Right kidney (tissue), 1 donor: ENCODE measurements around the gene TNFRSF6B.
"Not testable (repeated sequence)": the region's sequence is repeated elsewhere in the genome, so short reads cannot be mapped to it uniquely, and the experiment has no call there.

ENCODE experiments used
- DNase-seq: peaks from one replicate; pipeline ENCODE4 v3.0.0-alpha.2; 2016

Gene TNFRSF6B

DNA sequence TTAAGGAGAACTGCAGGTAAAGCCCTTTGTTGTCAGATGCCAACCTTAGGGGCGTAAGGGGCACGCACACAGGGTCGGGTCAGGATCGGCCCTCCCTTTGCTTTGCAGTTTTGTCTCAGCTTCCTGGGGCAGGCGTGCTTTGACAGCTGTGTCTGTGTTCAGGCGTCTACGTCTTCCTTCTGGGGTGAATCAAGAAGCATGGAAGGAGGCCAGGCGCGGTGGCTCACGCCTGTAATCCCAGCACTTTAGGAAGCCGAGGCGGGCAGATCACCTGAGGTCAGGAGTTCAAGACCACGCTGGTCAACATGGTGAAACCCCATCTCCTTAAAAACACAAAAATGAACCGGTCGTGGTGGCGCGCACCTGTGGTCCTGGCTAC, 12.7 kb downstream of the TNFRSF6B start:
- DNase-seq, result no peak

DNA sequence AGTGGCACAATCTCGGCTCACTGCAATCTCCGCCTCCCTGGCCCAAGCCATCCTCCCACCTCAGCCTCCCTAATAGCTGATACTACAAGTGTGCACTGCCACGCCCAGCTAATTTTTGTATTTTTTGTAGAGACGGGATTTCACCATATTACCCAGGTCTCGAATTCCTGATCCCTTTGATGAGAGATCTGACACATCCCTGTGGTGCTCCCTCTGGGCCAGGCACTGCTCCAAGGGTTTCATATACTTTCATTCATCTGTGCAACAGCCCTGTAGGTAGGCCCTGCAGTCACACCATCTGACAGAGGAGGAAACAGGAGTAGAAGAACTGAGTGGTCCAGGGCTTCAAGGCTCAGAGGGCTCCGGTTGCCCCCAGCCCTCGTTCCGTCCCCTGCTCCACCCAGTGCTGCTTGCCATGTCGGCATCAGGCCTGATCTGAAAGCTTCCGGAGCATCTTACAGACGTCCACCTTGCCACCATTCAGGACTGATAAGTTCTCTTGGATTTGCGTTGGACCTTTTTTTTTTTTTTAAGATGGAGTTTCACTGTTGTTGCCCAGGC, 14.7 kb downstream of the TNFRSF6B start:
- DNase-seq, result no peak

DNA sequence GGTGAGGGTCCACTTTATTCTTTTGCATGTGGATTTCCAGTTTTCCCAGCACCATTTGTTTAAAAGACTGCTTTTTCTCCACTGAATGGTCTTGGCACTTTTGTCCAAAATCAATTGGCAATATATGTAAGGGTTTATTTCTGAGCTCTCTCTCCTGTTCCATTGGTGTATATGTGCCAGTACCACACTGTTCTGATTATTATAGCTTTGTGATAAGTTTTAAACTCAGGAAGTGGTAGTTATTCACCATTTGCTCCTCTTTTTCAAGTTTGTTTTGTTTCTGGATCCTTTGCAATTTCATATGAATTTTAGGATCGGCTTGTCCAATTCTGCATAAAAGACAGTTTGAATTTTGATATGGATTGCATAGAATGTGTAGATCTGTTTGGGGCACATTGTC, 15.7 kb downstream of the TNFRSF6B start:
- no peak for DNase-seq

DNA sequence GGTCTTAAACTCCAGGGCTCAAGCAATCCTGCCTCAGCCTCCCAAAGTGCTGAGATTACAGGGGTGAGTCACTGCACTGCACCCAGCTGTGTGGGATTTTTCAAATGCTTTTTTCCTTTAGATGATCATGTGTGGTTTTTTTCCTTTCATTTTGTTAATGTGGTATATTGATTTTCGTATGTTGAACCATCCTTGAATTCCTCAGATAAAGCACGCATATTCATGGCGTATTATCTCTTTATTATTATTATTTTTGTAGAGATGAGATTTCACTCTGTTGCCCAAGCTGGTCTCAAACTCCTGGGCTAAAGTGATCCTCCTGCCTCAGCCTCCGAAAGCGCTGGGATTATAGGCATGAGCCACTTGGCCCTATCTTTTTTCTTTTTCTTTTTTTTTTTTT, 18.4 kb downstream of the TNFRSF6B start:
- no peak for DNase-seq

DNA sequence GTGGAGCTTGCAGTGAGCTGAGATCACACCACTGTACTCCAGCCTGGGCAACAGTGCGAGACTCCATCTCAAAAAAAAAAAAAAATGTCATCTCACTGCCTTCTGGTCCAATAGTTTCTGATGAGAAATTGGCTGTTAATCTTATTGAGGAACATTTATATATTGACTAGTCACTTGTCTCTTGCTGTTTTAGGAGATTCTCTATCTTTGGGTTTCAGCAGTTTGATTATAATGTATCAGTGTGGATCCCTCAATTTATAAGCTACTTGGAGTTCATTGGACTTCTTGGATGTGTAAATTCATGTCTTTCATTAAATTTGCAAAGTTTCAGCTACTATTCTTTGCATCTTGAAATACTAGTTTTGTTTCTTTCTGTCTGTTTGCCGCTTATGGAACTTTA, 22.5 kb downstream of the TNFRSF6B start:
- DNase-seq, result no peak

DNA sequence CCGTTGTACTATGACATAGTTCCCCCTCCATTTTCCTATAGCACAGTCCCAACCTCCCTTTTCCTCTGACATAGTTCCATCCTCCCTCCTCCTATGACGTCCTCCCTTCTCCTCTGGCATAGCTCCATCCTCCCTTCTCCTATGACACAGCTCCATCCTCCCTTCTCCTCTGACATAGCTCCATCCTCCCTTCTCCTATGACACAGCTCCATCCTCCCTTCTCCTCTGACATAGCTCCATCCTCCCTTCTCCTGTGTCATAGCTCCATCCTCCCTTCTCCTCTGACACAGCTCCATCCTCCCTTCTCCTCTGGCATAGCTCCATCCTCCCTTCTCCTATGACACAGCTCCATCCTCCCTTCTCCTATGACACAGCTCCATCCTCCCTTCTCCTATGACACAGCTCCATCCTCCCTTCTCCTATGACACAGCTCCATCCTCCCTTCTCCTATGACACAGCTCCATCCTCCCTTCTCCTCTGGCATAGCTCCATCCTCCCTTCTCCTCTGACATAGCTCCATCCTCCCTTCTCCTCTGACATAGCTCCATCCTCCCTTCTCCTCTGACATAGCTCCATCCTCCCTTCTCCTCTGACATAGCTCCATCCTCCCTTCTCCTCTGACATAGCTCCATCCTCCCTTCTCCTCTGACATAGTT, 26.6 kb downstream of the TNFRSF6B start:
- not testable (repeated sequence) for DNase-seq

DNA sequence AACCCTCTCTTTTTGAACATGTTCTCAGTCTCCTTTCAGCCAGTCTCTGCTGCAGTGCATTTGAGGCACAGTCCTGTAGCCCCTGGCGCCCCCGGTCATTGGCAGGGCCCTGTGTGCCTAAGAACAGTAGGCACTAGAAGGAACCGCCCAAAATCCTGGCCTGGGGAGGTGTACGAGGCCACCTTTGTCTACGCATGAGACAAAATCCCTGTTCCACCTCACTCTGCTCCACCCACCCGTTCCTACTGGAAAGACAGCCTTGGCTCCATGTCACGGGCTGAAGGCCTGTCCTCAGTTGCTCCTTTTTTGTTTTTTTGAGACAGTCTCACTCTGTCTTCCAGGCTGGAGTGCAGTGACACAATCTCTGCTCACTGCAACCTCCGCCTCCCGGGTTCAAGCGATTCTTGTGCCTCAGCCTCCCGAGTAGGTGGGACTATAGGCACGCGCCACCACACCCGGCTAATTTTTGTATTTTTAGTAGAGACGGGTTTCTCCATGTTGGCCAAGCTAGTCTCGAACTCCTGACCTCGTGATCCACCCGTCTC, 33.8 kb downstream of the TNFRSF6B start:
- DNase-seq, result not testable (repeated sequence)

DNA sequence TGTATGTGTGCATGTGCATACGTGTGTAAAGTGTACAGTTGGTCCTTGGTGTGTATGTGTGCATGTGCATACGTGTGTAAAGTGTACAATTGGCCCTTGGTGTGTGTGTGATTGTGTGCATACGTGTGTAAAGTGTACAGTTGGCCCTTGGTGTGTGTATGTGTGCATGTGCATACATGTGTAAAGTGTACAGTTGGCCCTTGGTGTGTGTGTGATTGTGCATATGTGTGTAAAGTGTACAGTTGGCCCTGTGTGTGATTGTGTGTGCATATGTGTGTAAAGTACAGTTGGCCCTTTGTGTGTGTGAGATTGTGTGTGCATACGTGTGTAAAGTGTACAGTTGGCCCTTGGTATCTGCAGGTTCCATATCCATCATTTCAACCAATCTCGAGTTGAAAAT, 35.0 kb downstream of the TNFRSF6B start:
- DNase-seq, result no peak

DNA sequence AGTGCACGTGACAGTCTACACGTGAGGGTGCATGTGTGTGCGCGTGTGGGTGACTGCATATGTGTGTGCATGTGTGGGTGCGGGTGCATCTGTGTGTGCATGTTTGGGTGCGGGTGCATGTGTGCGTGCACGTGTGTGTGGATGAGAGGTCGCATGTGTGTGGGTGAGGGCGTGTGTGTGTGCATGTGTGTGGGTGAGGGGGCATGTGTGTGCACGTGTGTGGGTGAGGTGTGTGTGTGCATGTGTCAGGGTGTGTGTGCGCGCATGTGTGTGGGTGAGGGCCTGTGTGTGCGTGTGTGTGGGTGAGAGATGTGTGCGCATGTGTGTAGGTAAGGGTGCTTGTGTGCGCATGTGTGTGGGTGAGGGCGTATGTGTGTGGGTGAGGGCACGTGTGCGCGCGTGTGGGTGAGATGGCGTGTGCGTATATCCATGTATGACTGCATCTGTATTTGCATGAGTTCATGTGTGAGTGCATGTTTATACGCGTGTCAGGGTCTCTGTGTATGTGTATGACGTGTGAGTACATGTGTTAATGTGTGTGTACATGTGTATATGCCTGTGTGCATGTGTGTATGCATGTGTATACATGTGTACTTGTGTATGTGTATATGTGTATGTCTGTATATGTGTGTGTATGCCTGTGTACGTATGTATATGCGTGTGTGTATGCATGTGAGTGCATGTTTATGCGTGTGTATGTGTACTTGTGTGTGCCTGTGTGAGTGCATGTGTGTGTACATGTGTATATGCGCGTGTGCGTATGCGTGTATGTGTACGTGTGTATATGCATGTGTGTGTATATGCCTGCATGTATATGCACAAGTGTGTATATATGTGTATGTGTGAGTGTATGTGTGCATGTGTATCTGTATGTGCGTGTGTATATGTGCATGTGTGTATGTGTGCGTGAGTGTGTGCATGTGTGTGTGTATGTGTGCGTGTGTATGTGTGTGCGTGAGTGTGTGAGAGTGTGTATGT, 36.0 kb downstream of the TNFRSF6B start:
- DNase-seq, result no peak

DNA sequence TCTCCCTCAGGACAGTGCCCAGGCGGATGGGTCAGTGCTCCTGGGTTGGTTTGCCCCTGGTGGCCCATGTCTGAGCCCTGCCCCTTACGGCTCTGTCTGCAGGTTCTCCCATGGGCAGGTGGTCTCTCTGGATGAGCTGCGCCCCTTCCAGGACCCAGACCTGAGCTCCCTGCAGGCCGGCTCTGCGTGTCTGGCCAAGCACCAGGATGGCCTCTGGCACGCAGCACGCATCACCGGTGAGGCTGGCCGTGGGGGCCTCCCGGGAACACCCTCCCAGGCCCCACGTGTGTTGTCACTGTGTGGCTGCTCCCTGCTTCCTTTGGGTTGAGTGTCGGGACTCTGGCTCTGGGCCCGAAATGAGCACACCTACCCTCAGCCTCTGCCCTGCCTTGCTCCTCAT, 36.7 kb downstream of the TNFRSF6B start:
- no peak for DNase-seq

DNA sequence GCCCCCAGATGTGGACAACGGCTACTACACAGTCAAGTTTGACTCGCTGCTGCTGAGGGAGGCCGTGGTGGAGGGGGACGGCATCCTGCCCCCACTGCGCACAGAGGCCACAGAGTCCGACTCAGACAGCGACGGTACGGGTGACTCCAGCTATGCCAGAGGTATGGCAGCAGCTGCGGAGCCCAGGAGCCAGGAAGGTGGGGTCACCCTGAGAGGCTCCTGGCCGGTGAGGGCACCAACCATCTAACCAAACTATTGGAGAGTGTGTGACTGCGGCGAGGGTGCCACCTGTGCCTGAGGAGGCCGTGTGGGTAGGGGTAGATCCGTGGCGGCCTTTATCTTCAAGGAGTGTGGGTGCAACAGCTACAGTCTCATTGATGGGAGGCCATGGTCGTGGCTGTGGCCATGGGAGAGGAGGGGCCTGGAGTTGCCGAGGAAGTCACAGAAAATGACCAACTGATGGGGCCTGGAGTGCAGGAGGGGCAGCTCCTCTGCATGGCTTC, 37.2 kb downstream of the TNFRSF6B start:
- no peak for DNase-seq

DNA sequence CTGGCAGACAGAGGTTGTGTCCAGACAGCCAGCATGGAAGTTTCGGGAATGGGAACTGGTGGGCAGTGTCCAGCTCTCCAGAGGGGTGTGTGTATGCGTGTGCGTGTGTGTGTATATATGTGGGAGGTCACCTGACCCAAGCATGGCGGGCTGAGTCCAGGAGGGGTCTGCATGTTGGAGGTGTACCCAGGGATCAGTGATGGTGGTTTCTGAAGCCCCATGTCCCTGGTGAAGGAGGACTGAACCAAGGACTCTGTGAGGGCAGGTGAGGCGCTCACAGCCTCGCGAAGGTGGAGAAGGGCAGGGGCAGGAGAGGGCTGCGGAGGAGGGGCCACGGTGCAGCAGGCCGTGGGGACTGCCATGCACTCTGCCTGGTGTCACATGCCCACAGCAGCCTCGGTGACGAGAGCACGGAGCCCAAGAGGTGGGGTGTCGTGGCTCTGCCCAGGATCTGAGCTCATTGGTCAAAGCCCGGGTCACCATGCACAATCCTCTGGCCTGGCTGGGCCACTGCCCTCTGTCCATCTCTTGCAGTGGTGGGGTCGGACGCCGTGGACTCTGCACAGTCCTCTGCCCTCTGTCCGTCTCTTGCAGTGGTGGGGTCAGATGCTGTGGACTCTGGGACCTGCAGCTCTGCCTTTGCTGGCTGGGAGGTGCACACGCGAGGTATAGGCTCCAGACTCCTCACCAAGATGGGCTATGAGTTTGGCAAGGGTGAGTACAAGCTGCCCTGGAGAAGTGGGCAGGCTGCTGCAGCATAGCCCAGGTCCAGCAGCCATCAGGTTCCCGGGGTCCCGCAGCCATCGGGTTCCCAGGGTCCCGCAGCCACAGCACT, 37.9 kb downstream of the TNFRSF6B start:
- no peak for DNase-seq

DNA sequence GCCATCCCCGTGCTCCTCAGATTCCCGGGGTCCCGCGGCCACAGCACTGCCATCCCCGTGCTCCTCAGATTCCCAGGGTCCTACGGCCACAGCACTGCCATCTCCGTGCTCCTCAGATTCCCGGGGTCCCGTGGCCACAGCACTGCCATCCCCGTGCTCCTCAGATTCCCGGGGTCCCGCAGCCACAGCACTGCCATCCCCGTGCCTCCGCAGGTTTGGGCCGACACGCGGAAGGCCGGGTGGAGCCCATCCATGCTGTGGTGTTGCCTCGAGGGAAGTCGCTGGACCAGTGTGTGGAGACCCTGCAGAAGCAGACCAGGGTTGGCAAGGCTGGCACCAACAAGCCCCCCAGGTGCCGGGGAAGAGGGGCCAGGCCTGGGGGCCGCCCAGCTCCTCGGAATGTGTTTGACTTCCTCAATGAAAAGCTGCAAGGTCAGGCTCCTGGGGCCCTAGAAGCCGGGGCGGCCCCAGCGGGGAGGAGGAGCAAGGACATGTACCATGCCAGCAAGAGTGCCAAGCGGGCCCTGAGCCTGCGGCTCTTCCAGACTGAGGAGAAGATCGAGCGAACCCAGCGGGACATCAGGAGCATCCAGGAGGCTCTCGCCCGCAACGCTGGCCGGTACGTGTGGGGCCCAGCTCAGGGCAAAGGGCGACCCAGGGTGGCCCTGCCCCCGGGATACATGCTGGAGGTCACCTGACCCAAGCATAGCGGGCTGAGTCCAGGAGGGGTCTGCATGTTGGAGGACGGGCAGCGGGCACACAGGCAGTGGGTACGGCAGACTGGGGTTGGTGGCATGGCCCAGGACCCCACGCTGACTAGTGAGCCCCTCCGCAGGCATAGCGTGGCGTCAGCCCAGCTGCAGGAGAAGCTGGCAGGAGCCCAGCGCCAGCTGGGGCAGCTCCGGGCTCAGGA, 38.8 kb downstream of the TNFRSF6B start:
- no peak for DNase-seq

DNA sequence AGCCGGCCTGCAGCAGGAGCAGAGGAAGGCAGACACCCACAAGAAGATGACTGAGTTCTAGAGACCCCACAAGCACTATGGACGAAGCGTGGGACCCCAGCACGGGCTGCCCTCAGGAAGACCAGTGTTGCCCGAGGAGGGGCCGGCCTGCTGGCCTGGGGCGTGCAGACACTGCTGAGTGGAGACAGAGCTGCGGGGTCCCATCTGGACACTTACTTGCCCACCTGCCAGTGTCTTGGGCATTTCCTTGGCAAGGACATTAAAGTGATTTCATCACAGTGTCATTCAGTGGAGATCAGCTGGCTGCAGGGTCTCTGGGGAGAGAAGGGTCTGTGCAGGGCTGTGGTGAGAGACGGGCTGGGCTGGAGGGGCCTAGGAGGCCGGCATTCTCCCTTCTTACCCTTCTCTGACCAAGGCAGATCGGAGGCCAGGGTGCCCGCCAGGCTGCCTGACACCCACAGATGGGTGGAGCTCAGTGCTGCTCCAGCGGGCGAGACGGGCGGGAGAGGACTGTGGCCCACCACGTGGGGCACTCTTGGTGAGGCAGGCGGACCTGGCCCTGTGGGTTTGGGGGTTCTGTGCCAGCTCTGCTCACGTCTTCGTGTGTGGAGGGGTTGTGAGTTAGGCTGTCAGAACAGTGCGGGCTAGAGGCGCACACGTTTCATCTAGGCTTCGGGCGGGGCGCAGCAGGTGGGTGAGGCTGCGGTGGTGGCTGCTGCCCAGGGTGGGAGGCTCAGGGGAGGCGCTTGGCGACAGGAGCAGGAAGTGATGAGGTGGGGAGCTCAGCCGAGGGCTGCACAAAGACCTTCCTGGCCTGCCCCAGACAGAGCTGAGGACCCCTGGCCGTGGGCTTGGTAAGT, 39.6 kb downstream of the TNFRSF6B start, which contains the start of gene LIME1:
TSS of gene LIME1 (plus strand) at position 806 of the 860 bp plus-strand sequence. CDS start 886 bp downstream, outside the sequence.
- DNase-seq, result no peak

DNA sequence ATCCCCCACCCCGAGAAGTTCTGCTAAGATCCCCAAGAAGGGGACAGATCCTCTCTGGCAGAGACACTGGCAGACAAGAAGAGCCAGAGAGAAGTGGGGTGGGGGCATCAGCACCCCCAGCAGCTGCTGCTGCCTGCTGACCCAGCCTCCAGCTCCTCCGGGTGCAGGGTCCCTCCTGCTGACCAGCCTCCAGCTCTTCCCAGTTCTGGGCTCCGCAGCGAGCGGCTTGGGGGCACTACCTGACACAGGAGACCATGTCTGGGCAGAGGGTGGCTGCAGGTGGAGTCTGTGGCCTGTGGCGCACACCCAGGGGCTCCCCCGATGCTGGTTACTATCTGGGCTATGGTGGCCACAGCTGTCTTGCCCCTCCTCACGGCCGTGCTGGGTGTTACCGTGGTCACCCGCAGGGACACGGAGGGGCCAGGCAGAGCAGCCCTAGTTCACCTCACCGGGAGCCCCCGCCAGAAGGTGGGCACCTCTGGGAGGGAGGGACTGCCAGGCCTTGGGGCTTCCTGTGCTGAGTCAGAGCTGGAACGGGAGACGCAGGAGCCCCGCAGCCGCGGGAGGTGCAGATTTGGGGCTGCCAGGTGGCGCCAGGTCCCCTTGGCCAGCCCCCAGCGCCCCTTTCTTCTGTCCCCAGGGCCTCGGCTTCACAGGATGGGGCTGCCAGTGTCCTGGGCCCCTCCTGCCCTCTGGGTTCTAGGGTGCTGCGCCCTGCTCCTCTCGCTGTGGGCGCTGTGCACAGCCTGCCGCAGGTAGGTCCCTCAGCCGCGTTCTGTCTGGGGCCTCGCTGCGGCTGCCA, 40.6 kb downstream of the TNFRSF6B start:
- DNase-seq, result peak; percentile 51

DNA sequence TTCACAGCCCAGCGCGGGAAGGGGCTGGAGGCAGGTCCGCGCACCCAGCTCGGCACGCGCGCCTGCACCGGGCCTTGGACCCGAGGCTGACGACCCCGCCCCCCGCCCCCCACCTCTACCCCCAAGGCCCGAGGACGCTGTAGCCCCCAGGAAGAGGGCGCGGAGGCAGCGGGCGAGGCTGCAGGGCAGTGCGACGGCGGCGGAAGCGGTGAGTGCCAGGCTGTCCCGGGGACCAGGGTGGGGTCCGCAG, 41.2 kb downstream of the TNFRSF6B start:
- DNase-seq, result no peak

DNA sequence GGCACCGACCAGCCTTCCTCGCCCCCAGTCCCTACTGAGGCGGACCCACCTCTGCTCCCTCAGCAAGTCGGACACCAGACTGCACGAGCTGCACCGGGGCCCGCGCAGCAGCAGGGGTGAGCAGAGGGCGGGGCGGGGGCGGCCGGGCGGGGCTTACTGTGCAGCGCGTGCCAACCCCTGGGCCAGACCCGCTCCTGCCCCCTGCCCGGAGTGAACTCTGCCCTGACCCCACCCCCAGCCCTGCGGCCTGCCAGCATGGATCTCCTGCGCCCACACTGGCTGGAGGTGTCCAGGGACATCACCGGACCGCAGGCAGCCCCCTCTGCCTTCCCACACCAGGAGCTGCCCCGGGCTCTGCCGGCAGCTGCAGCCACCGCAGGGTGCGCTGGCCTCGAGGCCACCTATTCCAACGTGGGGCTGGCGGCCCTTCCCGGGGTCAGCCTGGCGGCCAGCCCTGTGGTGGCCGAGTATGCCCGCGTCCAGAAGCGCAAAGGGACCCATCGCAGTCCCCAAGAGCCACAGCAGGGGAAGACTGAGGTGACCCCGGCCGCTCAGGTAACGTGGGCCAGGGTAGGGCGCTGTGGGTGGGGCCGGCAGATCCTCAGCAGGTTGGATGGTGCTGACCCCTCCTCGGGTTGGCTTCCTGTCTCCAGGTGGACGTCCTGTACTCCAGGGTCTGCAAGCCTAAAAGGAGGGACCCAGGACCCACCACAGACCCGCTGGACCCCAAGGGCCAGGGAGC, 41.7 kb downstream of the TNFRSF6B start:
- DNase-seq, result peak; percentile 42

DNA sequence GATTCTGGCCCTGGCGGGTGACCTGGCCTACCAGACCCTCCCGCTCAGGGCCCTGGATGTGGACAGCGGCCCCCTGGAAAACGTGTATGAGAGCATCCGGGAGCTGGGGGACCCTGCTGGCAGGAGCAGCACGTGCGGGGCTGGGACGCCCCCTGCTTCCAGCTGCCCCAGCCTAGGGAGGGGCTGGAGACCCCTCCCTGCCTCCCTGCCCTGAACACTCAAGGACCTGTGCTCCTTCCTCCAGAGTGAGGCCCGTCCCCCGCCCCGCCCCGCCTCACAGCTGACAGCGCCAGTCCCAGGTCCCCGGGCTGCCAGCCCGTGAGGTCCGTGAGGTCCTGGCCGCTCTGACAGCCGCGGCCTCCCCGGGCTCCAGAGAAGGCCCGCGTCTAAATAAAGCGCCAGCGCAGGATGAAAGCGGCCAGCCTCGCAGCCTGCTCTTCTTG, 42.3 kb downstream of the TNFRSF6B start:
- DNase-seq, result no peak
